Effector CD8-positive, alpha-beta T cell (primary cell): Measurements from ENCODE around the gene PNPO.
"Not testable (repeated sequence)": the region's sequence is repeated elsewhere in the genome, so short reads cannot be mapped to it uniquely, and the experiment has no call there.

ENCODE experiments used
- DNase-seq: peaks from one replicate; lab custom pipeline; 2025; lab: John Stamatoyannopoulos, UW

Gene PNPO

DNA sequence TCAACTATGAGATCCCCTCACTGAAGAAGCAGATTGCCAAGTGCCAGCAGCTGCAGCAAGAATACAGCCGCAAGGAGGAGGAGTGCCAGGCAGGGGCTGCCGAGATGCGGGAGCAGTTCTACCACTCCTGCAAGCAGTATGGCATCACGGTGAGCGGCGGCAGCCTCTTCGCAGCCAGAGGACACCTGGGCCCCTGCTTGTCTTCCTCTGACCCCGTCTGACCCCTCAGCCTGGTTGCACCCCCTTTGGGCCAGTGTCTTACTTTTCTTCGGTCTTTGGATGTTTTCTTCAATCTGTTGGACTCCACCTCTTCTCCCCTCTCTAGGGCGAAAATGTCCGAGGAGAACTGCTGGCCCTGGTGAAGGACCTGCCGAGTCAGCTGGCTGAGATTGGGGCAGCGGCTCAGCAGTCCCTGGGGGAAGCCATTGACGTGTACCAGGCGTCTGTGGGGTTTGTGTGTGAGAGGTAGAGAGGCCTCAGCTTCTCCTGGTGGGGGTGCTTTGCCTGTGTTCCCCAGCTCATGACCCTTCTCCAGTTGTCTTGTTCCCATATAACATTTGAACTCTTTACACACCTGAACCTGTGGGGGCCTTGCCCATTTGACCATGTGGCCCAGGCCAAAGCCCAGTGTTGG, 33.9 kb downstream of the PNPO start:
- DNase-seq = no peak

DNA sequence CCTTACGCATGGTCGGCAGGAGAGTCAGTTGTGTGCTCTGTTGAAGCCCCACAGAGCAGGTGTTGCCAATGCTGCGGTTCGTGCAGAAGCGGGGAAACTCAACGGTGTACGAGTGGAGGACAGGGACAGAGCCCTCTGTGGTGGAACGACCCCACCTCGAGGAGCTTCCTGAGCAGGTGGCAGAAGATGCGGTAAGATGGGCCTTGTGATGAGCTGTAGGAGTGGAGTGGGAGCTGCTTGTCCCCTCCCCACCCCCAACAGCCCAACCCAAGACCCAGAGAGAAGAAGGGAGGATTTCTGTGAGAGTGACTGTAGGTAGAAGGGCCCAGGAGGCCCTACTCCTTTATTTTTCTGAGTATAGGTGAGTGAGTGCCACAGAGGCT, 34.4 kb downstream of the PNPO start:
- no peak for DNase-seq

DNA sequence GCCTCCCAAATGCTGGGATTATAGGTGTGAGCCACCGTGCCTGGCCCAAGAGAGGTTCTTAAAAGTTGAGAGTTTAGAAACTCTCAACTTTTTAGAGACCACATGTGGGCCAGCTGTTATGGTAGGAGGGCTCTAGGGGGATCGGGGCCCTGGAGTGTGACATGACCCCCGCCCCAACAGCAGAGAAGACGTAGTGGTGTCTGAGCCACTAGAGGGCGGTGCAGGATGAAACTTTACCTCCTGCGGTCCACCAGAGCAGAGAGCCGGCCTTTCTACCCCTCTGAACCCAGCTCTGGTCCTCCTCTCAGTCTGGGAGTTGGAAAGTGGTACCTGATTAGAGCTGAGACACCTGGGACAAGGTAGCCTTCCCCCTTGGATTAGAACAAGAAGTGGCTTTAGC, 37.0 kb downstream of the PNPO start:
- DNase-seq = peak; percentile 10

DNA sequence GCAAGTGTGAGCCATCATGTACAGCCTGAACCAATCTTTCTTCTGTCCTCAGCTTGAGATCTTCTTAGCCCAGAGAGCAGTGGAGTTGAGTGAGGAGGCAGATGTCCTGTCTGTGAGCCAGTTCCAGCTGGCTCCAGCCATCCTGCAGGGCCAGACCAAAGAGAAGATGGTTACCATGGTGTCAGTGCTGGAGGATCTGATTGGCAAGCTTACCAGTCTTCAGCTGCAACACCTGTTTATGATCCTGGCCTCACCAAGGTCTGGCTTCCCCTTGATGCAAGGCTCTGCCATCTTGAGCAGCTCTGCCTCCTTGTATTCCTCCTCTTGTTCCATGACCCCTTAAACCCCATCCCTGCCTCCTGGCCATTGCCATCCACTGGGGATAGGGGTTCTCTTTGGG, 39.2 kb downstream of the PNPO start:
- DNase-seq = no peak

DNA sequence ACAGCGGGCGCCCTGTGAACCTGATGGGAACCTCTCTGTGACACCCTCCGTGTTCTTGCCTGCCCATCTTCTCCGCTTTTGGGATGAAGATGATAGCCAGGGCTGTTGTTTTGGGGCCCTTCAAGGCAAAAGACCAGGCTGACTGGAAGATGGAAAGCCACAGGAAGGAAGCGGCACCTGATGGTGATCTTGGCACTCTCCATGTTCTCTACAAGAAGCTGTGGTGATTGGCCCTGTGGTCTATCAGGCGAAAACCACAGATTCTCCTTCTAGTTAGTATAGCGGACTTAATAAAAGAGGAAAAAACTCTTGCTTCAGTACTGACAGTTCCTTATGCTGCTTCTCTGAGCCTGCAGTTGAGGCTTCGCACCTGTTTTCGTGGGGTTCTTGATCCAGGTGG, 40.1 kb downstream of the PNPO start:
- no peak for DNase-seq

DNA sequence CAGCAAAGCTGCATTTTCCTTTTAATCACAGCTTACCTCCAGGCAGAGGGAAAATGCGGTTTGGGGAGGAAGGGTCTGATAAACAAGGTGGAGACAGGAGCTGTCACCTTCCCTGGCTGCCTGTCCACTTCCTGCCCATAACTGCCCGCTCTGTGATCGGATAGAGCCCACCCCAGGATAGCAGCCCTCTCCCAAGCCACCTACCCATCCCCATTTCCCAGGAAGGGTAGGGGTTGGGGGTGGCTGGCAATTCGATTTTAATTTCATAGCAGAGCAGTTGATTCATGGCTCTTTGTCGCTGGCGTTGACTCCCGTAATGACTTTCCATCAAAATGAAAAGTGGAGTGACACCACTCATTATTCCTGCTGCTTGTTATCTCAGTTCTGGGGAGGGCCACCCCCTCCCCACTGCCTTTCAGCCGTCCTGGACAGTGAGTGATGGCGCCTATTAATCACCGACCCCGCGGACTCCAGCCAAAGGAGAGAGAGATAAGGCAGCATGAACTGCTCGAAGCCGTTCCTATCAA, 40.8 kb downstream of the PNPO start:
- no peak for DNase-seq

DNA sequence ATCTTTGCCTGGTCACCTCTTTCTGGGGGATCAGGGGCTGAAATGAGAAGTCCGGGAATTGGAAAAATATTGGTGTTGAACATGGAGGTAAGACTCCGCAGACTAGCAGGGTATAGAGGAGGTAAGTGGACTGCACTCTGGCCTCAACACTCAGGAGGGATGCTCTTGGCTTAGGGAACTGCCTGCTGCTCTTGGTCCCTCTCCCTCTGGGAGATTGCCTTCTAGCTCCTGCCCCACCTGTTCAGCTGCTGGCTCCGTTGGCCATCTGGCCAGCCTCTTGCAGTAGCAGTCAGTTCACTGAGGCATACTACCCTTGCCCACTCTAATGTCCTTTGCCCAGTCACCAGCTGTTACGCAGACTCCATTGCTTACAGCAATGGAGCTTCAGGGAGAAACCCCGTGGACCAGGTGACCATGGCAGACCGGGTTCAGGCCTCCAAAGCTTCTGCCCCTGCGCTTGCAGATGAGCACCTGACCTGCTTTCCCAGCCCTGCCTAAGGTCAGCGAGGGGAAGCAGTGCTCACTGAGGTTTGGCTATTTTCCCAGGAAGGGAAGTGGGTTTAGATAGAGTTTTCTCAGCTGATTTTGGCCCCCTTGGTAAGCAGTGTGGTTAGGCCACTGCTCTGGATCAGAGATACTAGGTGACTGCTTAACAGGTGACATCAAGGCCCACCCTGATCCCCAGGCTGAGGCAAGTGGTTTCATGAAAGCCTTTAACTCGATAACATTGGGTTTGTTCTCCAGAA, 41.4 kb downstream of the PNPO start:
- DNase-seq = no peak

DNA sequence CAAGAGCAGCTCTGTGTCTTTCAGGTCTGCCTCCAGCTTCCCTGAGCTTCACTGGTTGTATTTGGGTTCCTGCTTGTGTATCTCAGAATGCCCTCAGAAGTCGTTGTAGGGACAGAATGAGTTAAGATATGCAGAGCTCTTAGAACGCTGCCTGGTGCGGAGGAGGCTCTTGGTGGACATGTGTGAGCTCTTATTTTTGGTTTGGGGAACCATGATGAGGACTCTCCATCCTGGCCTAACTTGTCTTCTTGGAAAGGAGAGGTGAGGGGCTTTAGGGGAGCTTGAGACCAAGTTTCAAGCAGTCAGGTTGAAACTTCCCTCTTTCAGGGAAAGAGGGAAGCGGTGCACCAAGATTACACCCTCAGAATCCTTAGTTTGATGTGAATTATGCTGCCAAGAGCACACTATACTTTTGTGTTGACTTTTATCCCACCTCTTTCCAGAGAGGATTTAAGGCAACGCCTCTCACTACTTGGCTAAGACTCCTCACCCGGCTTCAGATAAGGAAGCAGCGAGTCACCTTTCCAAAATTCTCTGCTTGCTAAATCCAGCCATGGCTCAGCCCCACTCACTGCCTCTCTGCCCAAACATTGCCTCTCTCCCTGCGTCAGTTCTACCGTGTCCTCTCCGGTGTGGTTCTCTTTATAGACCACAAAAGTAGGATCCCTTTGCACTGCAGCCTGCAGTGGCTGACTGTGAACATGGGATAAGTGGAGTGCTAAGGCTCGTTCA, 42.3 kb downstream of the PNPO start:
- DNase-seq = no peak

DNA sequence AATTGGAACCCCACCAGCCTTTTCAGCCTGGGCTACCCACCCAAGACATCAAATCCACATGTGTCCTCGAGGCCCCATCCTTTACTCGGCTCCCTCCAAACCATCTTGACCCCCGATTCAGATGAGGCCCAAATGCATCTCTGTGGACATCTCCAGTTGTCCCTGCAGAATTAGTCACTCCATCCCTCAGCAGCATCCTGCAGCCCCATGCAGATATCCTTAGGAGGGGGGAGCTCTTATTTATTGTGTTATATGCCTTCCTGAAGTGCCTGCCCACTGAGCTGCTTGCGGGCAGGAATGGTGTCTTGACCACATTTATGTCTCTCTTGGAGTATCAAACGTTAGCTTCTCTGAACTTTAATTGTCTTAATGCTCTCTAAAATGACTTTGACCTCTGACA, 45.1 kb downstream of the PNPO start:
- DNase-seq = no peak

DNA sequence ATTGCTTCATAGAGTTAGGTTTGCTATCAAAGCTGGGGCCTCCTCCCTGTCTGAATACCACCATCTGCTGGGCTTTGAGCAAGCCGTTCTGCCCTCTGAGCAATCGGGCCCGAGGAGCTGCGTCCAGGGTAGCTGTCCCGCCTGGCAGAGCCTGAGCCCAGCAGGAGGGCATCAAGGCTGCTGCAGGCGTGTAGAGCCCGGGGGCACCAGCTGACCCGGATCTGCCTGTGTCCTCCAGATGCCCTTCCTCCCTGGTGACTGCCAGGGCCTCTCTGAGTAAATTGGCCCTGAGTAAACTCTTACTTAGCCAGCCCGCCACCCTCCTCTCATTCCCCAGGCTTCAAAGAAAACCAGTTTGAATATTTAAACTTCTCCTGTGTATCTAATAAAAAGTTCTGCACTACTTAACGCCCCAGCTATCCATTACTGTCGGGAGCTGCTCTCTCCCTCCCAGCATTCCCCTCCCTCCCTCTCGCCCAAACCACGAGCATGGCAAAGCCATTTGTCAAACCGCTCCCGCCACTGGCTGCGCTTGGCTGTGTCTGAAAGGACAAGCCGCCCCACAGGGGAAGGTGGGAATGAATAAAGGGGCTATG, 46.0 kb downstream of the PNPO start:
- DNase-seq = no peak

DNA sequence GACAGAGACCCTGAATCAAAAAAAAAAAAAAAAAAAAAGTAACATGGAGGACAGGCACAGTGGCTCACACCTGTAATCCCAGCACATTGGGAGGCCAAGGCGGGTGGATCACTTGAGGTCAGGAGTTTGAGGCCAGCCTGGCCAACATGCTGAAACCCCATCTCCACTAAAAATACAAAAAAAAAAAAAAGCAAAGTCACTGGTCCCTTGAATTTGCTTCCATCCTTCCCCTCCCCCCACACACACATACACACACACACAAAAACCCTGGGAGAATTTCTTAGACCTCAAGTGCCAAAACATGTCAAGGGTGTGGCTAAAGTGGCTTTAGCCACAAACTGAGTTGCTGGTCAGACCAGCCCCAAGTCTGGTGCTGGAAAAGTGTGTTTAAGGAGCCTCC, 47.1 kb downstream of the PNPO start:
- DNase-seq = not testable (repeated sequence)

DNA sequence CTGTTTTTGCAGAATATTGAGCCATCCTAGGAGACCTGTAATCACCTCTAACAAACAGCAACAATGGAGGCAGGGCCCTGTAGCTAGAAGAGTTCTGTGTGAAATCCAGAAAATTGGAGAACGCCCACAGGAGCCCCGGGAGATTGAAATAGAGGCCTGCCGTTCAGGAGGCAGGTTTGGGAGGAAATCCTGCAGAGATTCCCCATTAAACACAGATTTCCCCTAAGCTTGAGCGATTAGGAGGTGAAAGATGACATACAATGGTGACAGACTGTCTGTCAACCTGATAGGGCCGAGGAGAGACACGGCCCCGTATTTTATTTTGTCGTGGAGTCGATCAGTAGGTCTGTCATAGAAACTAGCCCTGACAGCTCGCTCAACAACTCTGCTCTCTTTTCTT, 47.8 kb downstream of the PNPO start:
- no peak for DNase-seq

DNA sequence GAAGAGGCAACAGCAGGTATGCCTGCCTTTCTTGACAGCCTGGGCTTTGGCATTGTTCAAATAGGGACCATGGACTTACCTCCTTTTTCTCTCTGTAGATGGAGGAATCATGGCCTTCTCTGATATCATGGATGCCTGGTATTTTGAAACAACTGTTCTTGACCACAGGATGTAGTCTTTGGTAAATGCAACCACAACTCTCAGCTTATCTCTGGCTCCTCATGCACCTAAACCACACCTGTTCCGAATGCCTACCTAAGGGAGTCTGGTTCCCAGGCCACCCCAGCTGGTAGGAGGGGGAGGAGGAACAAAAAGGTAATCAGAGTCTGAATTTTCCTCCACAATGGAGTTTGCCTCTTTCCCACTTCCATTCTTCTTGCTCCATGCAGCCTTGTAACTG, 48.3 kb downstream of the PNPO start:
- no peak for DNase-seq

DNA sequence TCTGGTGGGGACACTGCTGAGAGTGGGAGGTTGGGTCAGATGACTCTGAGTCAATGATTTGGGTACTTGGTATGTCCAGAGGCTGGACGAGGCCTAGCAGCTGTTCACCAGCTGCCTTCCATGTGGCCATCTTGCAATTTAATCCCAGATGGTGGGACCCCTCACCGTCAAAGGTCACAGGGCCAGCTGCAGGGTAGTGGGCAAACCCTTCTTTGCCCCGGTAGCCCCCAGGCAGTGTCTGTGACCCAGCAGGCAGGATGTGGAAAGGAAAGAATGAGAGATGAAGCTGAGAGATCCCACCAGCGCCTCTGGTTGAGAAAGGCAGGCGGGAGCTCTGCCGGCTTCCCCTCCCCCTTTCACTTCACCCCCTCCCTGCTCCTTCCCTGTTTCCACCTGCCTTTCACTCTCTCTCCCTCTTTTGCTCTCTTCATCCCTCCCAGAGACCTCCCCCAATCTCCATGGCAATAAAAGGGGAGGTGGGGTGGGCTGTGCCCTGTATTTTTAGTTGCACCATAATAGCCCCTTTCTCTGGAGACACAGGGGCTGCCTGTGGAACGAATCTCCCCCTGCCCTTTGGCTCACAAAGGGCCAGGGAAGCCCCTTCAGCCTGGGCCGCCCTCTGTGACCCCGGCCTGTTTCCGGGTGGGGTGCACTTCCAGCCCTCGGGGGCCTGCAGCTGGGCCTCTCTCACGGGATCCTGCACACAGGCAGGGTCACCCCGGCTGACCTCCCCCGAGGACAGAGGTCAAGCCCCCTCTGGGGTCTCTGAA, 49.8 kb downstream of the PNPO start:
- DNase-seq = no peak

DNA sequence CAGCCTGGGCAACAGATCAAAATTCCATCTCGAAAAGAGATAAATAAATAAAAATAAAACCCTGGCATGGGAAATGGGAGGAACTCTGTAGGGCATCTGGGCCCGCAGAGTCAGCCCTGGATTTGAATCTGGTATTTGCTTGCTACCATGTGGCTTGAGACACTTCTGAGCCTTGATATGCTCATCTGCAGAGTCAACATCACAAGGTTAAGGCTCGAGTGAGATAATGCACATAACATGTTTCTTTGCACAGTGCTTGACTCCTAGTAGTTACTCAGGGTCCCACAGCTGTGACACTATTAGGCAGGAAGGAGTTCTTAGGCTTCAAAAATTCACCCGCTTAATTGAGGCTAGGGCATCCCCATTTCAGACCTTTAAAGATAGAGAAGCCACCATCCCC, 50.8 kb downstream of the PNPO start:
- DNase-seq = no peak

DNA sequence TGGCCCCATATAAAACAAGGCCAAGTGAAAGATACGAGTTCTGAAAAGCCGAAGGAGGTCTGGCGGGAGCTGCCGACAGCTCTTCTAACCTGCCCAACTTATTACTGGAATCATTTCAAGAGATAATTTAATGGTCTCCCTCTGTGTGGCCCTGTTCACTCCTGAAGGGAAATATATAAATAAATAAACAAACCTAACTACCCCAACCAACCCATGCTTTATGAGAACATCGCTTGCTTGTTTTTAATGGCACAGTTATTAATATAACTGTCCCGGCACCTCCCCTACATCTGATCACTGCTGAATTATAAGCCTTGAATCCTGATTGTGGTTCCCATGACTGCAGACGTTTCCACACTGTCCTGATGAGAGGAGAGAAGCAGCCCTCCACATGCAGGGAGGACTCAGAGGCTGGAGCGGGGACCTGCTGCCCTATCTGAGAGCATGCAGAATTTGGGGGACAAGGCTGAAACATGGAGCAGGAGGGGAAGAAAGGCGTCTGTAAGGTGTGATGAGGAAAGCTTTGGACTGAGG, 51.7 kb downstream of the PNPO start:
- no peak for DNase-seq

DNA sequence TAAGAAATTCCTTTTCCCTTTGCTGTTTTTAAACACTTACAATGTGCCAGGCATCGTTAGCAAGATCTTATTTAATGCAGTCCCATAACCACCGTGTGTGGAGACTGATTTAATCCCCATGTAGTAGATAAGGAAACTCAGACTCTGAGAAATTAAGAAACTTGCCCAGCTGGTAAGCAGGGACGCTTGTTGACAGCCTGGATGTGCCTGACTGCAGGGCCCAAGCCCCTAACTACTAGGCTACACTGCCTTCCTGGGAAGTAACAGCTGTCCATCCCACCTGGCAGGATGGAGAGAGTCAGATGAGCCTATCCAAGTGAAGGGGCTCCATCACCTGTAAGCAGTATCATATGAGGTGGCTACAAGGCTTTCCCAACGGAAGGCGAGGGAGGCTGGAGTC, 52.6 kb downstream of the PNPO start:
- DNase-seq = no peak

DNA sequence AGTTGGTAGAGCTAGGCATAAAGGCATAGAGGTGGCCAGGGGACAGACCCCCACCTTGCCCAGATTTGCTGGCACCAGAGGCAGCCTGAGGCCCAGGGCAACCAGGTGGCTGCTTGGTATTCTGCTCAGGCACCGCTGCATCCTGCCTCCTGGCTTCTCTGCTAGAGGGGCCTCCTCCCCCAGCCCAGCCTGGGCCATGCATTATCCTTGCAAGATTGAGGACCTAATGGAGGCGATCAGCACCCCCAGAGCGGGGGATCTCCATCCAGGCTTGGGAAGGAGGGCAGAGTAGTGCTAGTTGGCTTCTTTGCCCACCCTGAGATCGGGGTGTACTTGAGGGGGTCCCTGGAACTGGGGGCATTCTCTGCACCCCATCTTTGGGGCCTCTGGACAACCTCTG, 53.4 kb downstream of the PNPO start:
- DNase-seq = no peak

DNA sequence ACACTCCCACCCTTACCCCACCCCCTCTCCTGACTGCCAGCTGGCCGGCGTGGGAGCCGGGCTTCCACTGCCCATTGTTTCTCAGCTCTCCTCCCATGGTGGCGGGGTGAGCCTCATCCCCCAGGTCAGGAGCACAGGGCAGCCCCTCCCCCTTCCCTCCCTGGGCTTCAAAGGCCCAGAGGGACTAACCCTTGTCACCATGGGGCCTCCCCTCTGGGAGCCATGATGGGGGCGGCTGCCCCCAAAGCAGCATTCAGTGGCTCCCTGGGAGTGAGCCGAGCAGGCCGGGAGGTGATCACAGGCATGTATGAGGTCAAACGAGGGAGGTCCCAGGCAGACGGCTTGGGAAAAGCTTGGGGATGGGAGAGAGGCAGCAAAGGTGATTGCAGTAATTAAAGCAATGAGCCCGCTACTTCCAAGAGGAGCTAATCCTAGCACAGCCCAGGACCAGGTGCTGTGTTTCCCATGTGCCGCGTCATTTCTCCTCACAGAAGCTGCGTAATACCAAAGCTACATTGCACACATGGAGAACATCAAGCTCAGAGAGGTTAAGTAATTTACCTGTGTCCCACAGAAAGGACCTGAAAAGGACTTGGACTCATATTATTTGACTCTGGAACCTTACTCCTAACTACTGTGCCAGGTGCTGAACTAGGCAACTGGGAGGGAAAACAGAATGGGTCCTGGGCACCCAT, 54.0 kb downstream of the PNPO start:
- no peak for DNase-seq

DNA sequence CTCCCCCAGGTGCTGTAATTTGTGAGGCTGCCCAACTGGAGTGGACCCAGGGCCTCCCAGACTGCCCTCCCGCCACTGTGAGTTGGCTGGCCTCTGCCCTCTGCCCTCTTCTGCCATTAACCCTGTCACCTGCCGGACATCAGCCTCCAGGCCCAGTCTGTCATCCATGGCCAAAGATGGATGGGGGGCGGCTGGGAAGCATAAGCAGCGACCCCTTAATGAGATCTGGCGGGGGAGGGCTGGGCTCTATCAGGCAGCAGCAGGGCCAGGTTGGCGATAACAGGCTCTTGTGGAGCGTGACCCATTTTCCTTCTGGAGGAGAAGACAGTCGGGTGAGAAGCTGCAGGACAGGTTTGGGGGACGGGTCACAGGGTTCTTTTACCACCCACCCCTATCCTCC, 54.8 kb downstream of the PNPO start:
- no peak for DNase-seq

DNA sequence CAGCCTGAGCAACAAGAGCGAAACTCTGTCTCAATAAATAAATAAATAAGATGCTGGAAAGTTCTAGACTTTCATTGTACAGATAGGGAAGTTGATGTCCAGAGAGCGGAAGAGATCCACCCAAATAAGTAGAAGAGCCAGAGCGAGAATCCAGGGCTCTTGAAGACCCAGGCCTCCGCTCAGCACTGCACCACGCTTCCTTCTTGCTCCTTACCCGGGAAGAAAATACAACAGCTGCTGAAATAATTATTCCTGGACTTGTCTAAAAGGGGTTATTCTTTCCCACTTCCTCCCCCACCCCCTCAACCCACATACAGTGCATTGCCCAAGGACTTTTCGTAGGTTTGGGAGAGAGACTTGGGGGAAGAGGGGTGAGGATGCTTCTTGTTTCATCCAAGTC, 56.2 kb downstream of the PNPO start:
- no peak for DNase-seq
